HEK293 (cell line): Measurements from ENCODE around the gene MAML2.

Source experiments
- CTCF ChIA-PET: fragments of 350-600 bp; formaldehyde crosslinking; extraction: SDS; loops from one replicate; lab custom pipeline; 2021; ENCODE audit warnings: antibody characterized with exemption; lab: Yijun Ruan, JAX
- POLR2A ChIA-PET: fragments of 300-600 bp; formaldehyde crosslinking; extraction: SDS; loops from one replicate; lab custom pipeline; 2020; ENCODE audit warnings: antibody characterized with exemption, inconsistent platforms; lab: Yijun Ruan, JAX
- H3K27ac ChIP-seq: fragments of 200-500 bp; sonication (Bioruptor generic); 2 replicates; pipeline ENCODE4 v1.5.1; 2014; ENCODE audit warnings: low read depth, low read length, control low read depth, inconsistent platforms; ENCODE audit errors: extremely low read depth
- H3K36me3 ChIP-seq, 2 experiments: fragments of 200-500 bp in 1 of 2; sonication (Bioruptor generic) in 1 of 2; 1 replicate in 1 of 2; 2 replicates in 1 of 2; pipeline ENCODE4 v1.5.1; 2014 to 2017; ENCODE audit warnings: inconsistent platforms in 2 of 2, low read length in 2 of 2; ENCODE audit not compliant: control insufficient read depth in 2 of 2, insufficient read depth in 1 of 2
- H3K4me1 ChIP-seq: fragments of 200-500 bp; sonication (Bioruptor generic); 2 replicates; pipeline ENCODE4 v1.5.1; 2014; ENCODE audit warnings: mild to moderate bottlenecking, low read length, inconsistent platforms; ENCODE audit not compliant: control insufficient read depth, insufficient read depth
- H3K4me3 ChIP-seq: 2 replicates; pipeline ENCODE4 v1.5.1; 2011; ENCODE audit warnings: low read depth, mild to moderate bottlenecking, control low read depth, low read length, moderate library complexity
- H3K9me3 ChIP-seq: fragments of 200-500 bp; sonication (Bioruptor generic); 2 replicates; pipeline ENCODE4 v1.5.1; 2014; ENCODE audit warnings: low read depth, low read length, inconsistent platforms; ENCODE audit not compliant: control insufficient read depth, insufficient read depth
- MZF1 ChIP-seq: fragments of 450-650 bp; formaldehyde crosslinking; IDR thresholded peaks from 2 replicates; pipeline ENCODE4 v1.5.1; 2017; ENCODE audit warnings: missing biosample characterization, missing genetic modification characterization, borderline replicate concordance
- SP2 ChIP-seq: fragments of 450-650 bp; formaldehyde crosslinking; IDR thresholded peaks from 2 replicates; pipeline ENCODE4 v1.5.1; 2016; ENCODE audit warnings: missing biosample characterization, missing genetic modification characterization
- ZBTB20 ChIP-seq: fragments of 450-650 bp; formaldehyde crosslinking; IDR thresholded peaks from 2 replicates; pipeline ENCODE4 v1.5.1; 2016; ENCODE audit warnings: missing biosample characterization, missing genetic modification characterization
- ZIC2 ChIP-seq: fragments of 450-650 bp; formaldehyde crosslinking; IDR thresholded peaks from 2 replicates; pipeline ENCODE4 v1.5.1; 2016; ENCODE audit warnings: missing biosample characterization, missing genetic modification characterization
- ZNF302 ChIP-seq: fragments of 450-650 bp; formaldehyde crosslinking; IDR thresholded peaks from 2 replicates; pipeline ENCODE4 v1.5.1; 2016; ENCODE audit warnings: missing biosample characterization, missing genetic modification characterization, low read depth
- ZNF391 ChIP-seq: fragments of 450-650 bp; formaldehyde crosslinking; IDR thresholded peaks from 2 replicates; pipeline ENCODE4 v1.5.1; 2016; ENCODE audit warnings: low read depth, missing biosample characterization, missing genetic modification characterization, borderline replicate concordance
- ZNF555 ChIP-seq: fragments of 450-650 bp; formaldehyde crosslinking; conservative IDR thresholded peaks from 2 replicates; pipeline ENCODE4 v1.5.1; 2017; ENCODE audit warnings: missing biosample characterization, mild to moderate bottlenecking, missing genetic modification characterization, inconsistent platforms
- ZNF558 ChIP-seq: fragments of 450-650 bp; formaldehyde crosslinking; IDR thresholded peaks from 2 replicates; pipeline ENCODE4 v1.5.1; 2016; ENCODE audit warnings: missing biosample characterization, missing genetic modification characterization
- ZNF701 ChIP-seq: fragments of 450-650 bp; formaldehyde crosslinking; IDR thresholded peaks from 2 replicates; pipeline ENCODE4 v1.5.1; 2016; ENCODE audit warnings: missing biosample characterization, missing genetic modification characterization
- ZNF777 ChIP-seq: fragments of 450-650 bp; formaldehyde crosslinking; IDR thresholded peaks from 2 replicates; pipeline ENCODE4 v1.5.1; 2017; ENCODE audit warnings: missing biosample characterization, missing genetic modification characterization, borderline replicate concordance
- TF ChIP-seq, protein P1 (sequence below): fragments of 450-650 bp; formaldehyde crosslinking; IDR thresholded peaks from 2 replicates; pipeline ENCODE4 v1.5.1; 2016; ENCODE audit warnings: missing biosample characterization, missing genetic modification characterization
- TF ChIP-seq, protein P2 (sequence below): fragments of 450-650 bp; formaldehyde crosslinking; IDR thresholded peaks from 2 replicates; pipeline ENCODE4 v1.5.1; 2016; ENCODE audit warnings: missing biosample characterization, missing genetic modification characterization
- TF ChIP-seq, protein P3 (sequence below): fragments of 450-650 bp; formaldehyde crosslinking; IDR thresholded peaks from 2 replicates; pipeline ENCODE4 v1.5.1; 2016; ENCODE audit warnings: missing biosample characterization, missing genetic modification characterization, low read depth
- TF ChIP-seq, protein P4 (sequence below): fragments of 450-650 bp; formaldehyde crosslinking; IDR thresholded peaks from 2 replicates; pipeline ENCODE4 v1.5.1; 2017; ENCODE audit warnings: missing biosample characterization, missing genetic modification characterization
- TF ChIP-seq, protein P5 (sequence below): fragments of 450-650 bp; formaldehyde crosslinking; optimal IDR thresholded peaks from 2 replicates; pipeline ENCODE3; 2016; ENCODE audit warnings: missing biosample characterization, mild to moderate bottlenecking, missing genetic modification characterization
- TF ChIP-seq, protein P6 (sequence below): fragments of 450-650 bp; formaldehyde crosslinking; IDR thresholded peaks from 2 replicates; pipeline ENCODE4 v1.5.1; 2016; ENCODE audit warnings: missing biosample characterization, missing genetic modification characterization

Gene MAML2

DNA sequence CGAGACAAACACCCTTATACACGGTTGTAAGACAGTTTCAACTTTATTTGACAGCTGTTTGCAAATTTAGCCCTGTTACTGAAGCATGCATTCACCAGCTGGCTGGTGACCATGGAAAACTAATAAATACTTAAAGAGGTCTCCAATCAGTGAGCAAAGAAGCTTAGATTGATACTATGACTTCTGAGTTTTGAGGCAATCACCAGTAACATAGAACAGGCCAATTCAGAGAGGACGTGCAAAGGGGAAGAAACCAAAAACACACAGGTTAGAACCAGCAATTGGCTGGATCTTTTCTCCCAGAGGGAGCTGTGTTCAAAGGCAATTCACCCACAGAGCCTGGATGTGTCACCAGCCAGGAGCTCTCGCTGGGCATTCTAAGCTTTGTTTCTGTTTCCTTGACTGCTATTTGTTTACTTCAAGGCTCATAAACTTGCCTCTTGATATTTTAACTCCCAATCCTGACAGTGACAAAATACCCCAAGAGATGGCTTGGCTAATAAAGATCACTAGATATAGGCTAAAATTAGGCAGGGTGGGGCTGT is 305.5 kb downstream of the MAML2 start:
- Histone ChIP-seq H3K9me3 (no peaks in the 10 kb centered on the region), H3K4me3 (no peak overlapping the region), H3K27ac (no peak overlapping the region), H3K36me3 (no peaks in the 10 kb centered on the region)
- ChIA-PET POLR2A (no interaction called here), CTCF (no interaction called here)
- TF ChIP-seq, protein P1, sequence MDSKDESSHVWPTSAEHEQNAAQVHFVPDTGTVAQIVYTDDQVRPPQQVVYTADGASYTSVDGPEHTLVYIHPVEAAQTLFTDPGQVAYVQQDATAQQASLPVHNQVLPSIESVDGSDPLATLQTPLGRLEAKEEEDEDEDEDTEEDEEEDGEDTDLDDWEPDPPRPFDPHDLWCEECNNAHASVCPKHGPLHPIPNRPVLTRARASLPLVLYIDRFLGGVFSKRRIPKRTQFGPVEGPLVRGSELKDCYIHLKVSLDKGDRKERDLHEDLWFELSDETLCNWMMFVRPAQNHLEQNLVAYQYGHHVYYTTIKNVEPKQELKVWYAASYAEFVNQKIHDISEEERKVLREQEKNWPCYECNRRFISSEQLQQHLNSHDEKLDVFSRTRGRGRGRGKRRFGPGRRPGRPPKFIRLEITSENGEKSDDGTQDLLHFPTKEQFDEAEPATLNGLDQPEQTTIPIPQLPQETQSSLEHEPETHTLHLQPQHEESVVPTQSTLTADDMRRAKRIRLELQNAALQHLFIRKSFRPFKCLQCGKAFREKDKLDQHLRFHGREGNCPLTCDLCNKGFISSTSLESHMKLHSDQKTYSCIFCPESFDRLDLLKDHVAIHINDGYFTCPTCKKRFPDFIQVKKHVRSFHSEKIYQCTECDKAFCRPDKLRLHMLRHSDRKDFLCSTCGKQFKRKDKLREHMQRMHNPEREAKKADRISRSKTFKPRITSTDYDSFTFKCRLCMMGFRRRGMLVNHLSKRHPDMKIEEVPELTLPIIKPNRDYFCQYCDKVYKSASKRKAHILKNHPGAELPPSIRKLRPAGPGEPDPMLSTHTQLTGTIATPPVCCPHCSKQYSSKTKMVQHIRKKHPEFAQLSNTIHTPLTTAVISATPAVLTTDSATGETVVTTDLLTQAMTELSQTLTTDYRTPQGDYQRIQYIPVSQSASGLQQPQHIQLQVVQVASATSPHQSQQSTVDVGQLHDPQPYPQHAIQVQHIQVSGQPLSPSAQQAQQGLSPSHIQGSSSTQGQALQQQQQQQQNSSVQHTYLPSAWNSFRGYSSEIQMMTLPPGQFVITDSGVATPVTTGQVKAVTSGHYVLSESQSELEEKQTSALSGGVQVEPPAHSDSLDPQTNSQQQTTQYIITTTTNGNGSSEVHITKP: peak; percentile 32; the same call in 1 of the 2 replicates
- TF ChIP-seq, protein P2, sequence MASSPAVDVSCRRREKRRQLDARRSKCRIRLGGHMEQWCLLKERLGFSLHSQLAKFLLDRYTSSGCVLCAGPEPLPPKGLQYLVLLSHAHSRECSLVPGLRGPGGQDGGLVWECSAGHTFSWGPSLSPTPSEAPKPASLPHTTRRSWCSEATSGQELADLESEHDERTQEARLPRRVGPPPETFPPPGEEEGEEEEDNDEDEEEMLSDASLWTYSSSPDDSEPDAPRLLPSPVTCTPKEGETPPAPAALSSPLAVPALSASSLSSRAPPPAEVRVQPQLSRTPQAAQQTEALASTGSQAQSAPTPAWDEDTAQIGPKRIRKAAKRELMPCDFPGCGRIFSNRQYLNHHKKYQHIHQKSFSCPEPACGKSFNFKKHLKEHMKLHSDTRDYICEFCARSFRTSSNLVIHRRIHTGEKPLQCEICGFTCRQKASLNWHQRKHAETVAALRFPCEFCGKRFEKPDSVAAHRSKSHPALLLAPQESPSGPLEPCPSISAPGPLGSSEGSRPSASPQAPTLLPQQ: no peak
- TF ChIP-seq MZF1 (tag by site-specific recombination) (no peak), ZIC2 (no peak), SP2 (tag by site-specific recombination) (no peak), ZNF302 (tag by site-specific recombination) (no peak), ZNF701 (no peak), ZNF391 (no peak), ZNF777 (tag by site-specific recombination) (no peak), ZNF558 (tag by site-specific recombination) (no peak)
- TF ChIP-seq, protein P3, sequence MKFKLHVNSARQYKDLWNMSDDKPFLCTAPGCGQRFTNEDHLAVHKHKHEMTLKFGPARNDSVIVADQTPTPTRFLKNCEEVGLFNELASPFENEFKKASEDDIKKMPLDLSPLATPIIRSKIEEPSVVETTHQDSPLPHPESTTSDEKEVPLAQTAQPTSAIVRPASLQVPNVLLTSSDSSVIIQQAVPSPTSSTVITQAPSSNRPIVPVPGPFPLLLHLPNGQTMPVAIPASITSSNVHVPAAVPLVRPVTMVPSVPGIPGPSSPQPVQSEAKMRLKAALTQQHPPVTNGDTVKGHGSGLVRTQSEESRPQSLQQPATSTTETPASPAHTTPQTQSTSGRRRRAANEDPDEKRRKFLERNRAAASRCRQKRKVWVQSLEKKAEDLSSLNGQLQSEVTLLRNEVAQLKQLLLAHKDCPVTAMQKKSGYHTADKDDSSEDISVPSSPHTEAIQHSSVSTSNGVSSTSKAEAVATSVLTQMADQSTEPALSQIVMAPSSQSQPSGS (tag by site-specific recombination): no peak
- TF ChIP-seq, protein P4, sequence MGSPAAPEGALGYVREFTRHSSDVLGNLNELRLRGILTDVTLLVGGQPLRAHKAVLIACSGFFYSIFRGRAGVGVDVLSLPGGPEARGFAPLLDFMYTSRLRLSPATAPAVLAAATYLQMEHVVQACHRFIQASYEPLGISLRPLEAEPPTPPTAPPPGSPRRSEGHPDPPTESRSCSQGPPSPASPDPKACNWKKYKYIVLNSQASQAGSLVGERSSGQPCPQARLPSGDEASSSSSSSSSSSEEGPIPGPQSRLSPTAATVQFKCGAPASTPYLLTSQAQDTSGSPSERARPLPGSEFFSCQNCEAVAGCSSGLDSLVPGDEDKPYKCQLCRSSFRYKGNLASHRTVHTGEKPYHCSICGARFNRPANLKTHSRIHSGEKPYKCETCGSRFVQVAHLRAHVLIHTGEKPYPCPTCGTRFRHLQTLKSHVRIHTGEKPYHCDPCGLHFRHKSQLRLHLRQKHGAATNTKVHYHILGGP (tag by site-specific recombination): 0 out of 2 replicates have a peak, but pooled peaks have one; percentile 36
- TF ChIP-seq, all 188 proteins: peak for 2
- peaks cover 7% of the 10 kb centered on the region for H3K4me1 ChIP-seq

DNA sequence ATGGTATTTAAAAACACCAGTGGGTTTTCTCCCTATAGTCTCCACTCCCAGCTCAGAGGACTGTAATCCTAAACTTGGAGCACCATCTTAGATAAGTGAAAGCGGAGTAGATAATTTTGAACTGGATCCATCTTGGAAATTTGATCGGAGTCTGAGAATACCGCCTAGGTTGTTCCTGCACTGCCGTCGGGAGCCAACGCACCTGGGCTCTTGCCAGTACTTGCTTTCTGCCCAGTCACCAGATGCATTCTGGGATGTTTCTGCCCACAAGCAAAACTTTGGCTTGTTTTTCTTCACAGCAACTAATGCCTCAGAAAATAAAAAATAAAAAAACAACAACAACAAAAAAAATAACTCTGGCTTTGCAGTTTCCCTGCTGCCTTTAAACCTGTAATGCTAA is 306.1 kb downstream of the MAML2 start:
- no peak overlapping the region for H3K4me3 ChIP-seq
- CTCF ChIA-PET: no interaction called here
- TF ChIP-seq ZBTB20: no peak
- TF ChIP-seq ZNF555 (tag by site-specific recombination): no peak
- TF ChIP-seq, protein P5, sequence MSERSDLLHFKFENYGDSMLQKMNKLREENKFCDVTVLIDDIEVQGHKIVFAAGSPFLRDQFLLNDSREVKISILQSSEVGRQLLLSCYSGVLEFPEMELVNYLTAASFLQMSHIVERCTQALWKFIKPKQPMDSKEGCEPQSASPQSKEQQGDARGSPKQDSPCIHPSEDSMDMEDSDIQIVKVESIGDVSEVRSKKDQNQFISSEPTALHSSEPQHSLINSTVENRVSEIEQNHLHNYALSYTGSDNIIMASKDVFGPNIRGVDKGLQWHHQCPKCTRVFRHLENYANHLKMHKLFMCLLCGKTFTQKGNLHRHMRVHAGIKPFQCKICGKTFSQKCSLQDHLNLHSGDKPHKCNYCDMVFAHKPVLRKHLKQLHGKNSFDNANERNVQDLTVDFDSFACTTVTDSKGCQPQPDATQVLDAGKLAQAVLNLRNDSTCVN: no peak
- TF ChIP-seq, protein P6, sequence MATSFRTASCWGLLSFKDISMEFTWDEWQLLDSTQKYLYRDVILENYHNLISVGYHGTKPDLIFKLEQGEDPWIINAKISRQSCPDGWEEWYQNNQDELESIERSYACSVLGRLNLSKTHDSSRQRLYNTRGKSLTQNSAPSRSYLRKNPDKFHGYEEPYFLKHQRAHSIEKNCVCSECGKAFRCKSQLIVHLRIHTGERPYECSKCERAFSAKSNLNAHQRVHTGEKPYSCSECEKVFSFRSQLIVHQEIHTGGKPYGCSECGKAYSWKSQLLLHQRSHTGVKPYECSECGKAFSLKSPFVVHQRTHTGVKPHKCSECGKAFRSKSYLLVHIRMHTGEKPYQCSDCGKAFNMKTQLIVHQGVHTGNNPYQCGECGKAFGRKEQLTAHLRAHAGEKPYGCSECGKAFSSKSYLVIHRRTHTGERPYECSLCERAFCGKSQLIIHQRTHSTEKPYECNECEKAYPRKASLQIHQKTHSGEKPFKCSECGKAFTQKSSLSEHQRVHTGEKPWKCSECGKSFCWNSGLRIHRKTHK (tag by site-specific recombination): no peak
- POLR2A ChIA-PET: no interaction called here
- no peaks in the 10 kb centered on the region for H3K36me3 ChIP-seq
- H3K9me3 ChIP-seq: no peaks in the 10 kb centered on the region
- H3K27ac ChIP-seq: no peak overlapping the region
- peaks cover 7% of the 10 kb centered on the region for H3K4me1 ChIP-seq
